CD14-positive monocyte (primary cell): ENCODE measurements around the gene EPHA10. TPM values are rescaled to one million over a fixed set of nuclear protein-coding genes. Genes with fewer than 3 reads are reported as not detected.

Source experiments
- DNase-seq, 3 donors: peaks; one replicate each; pipeline ENCODE4 v3.0.0-alpha.2; 2011 to 2022
- H2AFZ ChIP-seq: 2 replicates; pipeline ENCODE4 v1.6.0; 2012; ENCODE audit warnings: mild to moderate bottlenecking, low read depth, low read length, inconsistent platforms; ENCODE audit not compliant: insufficient read depth, poor library complexity, severe bottlenecking
- H3K27ac ChIP-seq, 2 donors: 1 replicate in 1 of 2; 2 replicates in 1 of 2; pipeline ENCODE4 v1.5.1; 2012 to 2013; ENCODE audit warnings: low read length in 2 of 2, control low read depth in 1 of 2, inconsistent platforms in 1 of 2, low read depth in 1 of 2, mild to moderate bottlenecking in 1 of 2
- H3K27me3 ChIP-seq, 2 donors: one replicate each; pipeline versions ENCODE4 v1.6.0 to v1.6.1; 2011 to 2013; ENCODE audit warnings: low read length in 2 of 2; ENCODE audit not compliant: control insufficient read depth in 2 of 2, insufficient read depth in 2 of 2
- H3K36me3 ChIP-seq, 2 donors: replicated peaks in 1 of 2; 1 replicate in 1 of 2; 2 replicates in 1 of 2; pipeline versions ENCODE4 v1.5.1 to v1.6.1; 2012 to 2013; ENCODE audit warnings: low read length in 2 of 2, control low read depth in 1 of 2, inconsistent platforms in 1 of 2, mild to moderate bottlenecking in 1 of 2; ENCODE audit not compliant: insufficient read depth in 2 of 2, control insufficient read depth in 1 of 2
- H3K4me1 ChIP-seq, 2 donors: 1 replicate in 1 of 2; 2 replicates in 1 of 2; pipeline versions ENCODE4 v1.5.1 to v1.6.1; 2012 to 2013; ENCODE audit warnings: low read length in 2 of 2, control low read depth in 1 of 2, inconsistent platforms in 1 of 2, mild to moderate bottlenecking in 1 of 2, moderate library complexity in 1 of 2; ENCODE audit not compliant: insufficient read depth in 2 of 2, control insufficient read depth in 1 of 2
- H3K4me2 ChIP-seq: replicated peaks from 2 replicates; pipeline ENCODE3; 2012; ENCODE audit warnings: low read length, moderate library complexity, mild to moderate bottlenecking; ENCODE audit not compliant: poor library complexity, severe bottlenecking; ENCODE audit errors: extremely low read depth
- H3K4me3 ChIP-seq, 3 experiments: fragments of 200-600 bp in 1 of 3; sonication (generic) in 1 of 3; replicated peaks in 1 of 3; 1 replicate in 2 of 3; 2 replicates in 1 of 3; pipeline ENCODE4 v1.5.1; 2011 to 2013; ENCODE audit warnings: low read length in 3 of 3, mild to moderate bottlenecking in 3 of 3, control low read depth in 2 of 3, low read depth in 2 of 3, inconsistent platforms in 1 of 3, moderate library complexity in 1 of 3
- H3K79me2 ChIP-seq: 2 replicates; pipeline ENCODE4 v1.6.0; 2012; ENCODE audit warnings: mild to moderate bottlenecking, control low read depth, inconsistent platforms, low read length, moderate library complexity; ENCODE audit not compliant: insufficient read depth
- H3K9ac ChIP-seq: 2 replicates; pipeline ENCODE4 v1.6.0; 2017; ENCODE audit warnings: low read length, mild to moderate bottlenecking; ENCODE audit not compliant: insufficient read depth, poor library complexity, severe bottlenecking
- H3K9me3 ChIP-seq, 2 donors: replicated peaks in 1 of 2; 1 replicate in 1 of 2; 2 replicates in 1 of 2; pipeline versions ENCODE4 v1.5.1 to v1.6.1; 2012 to 2013; ENCODE audit warnings: low read length in 2 of 2, control low read depth in 1 of 2; ENCODE audit not compliant: control insufficient read depth in 1 of 2, insufficient read depth in 1 of 2
- H4K20me1 ChIP-seq: 2 replicates; pipeline ENCODE4 v1.6.0; 2012; ENCODE audit warnings: mild to moderate bottlenecking, low read length, control low read depth, moderate library complexity; ENCODE audit not compliant: insufficient read depth
- H3K27ac Mint-ChIP-seq, 7 donors: one replicate each; pipeline ENCODE4 v1.8.0; 2020; ENCODE audit warnings: mild to moderate bottlenecking in 7 of 7, mixed read lengths in 7 of 7, moderate library complexity in 6 of 7, inconsistent platforms in 2 of 7
- H3K27me3 Mint-ChIP-seq, 3 donors: one replicate each; pipeline ENCODE4 v1.8.0; 2021 to 2022; ENCODE audit warnings: low read depth in 3 of 3, mild to moderate bottlenecking in 3 of 3, mixed read lengths in 3 of 3, moderate library complexity in 3 of 3, inconsistent platforms in 1 of 3
- H3K36me3 Mint-ChIP-seq, 2 donors: one replicate each; pipeline ENCODE4 v1.8.0; 2020; ENCODE audit warnings: mixed read lengths in 2 of 2, inconsistent platforms in 1 of 2, mild to moderate bottlenecking in 1 of 2
- H3K4me1 Mint-ChIP-seq: one replicate; pipeline ENCODE4 v1.8.0; 2020; ENCODE audit warnings: mild to moderate bottlenecking, mixed read lengths
- H3K4me3 Mint-ChIP-seq, 2 donors: one replicate each; pipeline ENCODE4 v1.8.0; 2020; ENCODE audit warnings: mild to moderate bottlenecking in 2 of 2, mixed read lengths in 2 of 2, moderate library complexity in 1 of 2
- H3K9me3 Mint-ChIP-seq, 7 donors: one replicate each; pipeline ENCODE4 v1.8.0; 2020 to 2022; ENCODE audit warnings: mixed read lengths in 7 of 7, mild to moderate bottlenecking in 6 of 7, moderate library complexity in 6 of 7, inconsistent platforms in 2 of 7
- CTCF ChIP-seq: fragments of 200-600 bp; IDR thresholded peaks from one replicate; pipeline ENCODE4 v1.8.0; 2022; ENCODE audit warnings: antibody characterized with exemption, mild to moderate bottlenecking
- WGBS: methylation state at CpG from one replicate; pipeline ENCODE4 v1.1.5; 2013; ENCODE audit warnings: missing lambda C conversion rate; ENCODE audit not compliant: insufficient coverage; 5-methylcytosine and 5-hydroxymethylcytosine counted together
- intact Hi-C, 2 donors: fragments of 100-400 bp; cut with micrococcal nuclease; formaldehyde crosslinking; loops; one replicate each; pipeline versions ENCODE4 v1.15.0 to v1.15.1; 2023
- polyA plus RNA-seq, 3 donors: library from polyadenylated mRNA; depleted of rRNA in 1 of 3; unstranded in 2 of 3; stranded (reverse) in 1 of 3; fragments of 300-500 nt in 2 of 3; fragments of >200 nt in 1 of 3; fragmentation: Illumina TruSeq in 2 of 3; gene quantifications; 1 replicate in 2 of 3; 2 replicates in 1 of 3; pipeline ENCODE4 v1.2.3, GENCODE V29; 2012 to 2021

The EPHA10 gene
- polyA plus RNA-seq, 3 donors: not detected

- Histone ChIP-seq H3K9ac (no peak overlapping the region), H3K27ac (no peak overlapping the region), H4K20me1 (no peaks in the 10 kb centered on the region), H3K4me1 (no peaks in the 10 kb centered on the region), H3K4me2 (no peak overlapping the region), H3K27me3 (no peaks in the 10 kb centered on the region), H3K79me2 (no peaks in the 10 kb centered on the region), H3K4me3 (no peak overlapping the region), H2AFZ (no peak overlapping the region), H3K9me3 (no peaks in the 10 kb centered on the region), H3K36me3 (no peaks in the 10 kb centered on the region)
- no peak for DNase-seq
- 92% methylated on average over 8 of the region's 15 CpGs for WGBS
- peaks cover 3 to 12% (median 8%) of the 10 kb centered on the region in 3 donors for H3K27me3 Mint-ChIP-seq
- no peak overlapping the region for H3K27ac Mint-ChIP-seq
- H3K4me1 Mint-ChIP-seq: no peaks in the 10 kb centered on the region
- intact Hi-C loops: no loop called here
- no peaks in the 10 kb centered on the region for H3K9me3 Mint-ChIP-seq
- H3K36me3 Mint-ChIP-seq: no peaks in the 10 kb centered on the region
- H3K4me3 Mint-ChIP-seq: no peak overlapping the region
- no peak for TF ChIP-seq CTCF
These were observed 45.9 kb downstream of the EPHA10 start for GRCh38 chr1:37718901-37719571.

GRCh38 chr1:37718181-37718900 is 46.6 kb downstream of the EPHA10 start:
- Histone ChIP-seq H3K4me2 (no peak overlapping the region), H3K4me3 (no peak overlapping the region), H3K36me3 (no peaks in the 10 kb centered on the region), H3K79me2 (no peaks in the 10 kb centered on the region), H3K27me3 (no peaks in the 10 kb centered on the region), H3K9me3 (no peaks in the 10 kb centered on the region), H3K4me1 (no peaks in the 10 kb centered on the region), H2AFZ (no peak overlapping the region), H4K20me1 (no peaks in the 10 kb centered on the region), H3K9ac (no peak overlapping the region), H3K27ac (no peak overlapping the region)
- intact Hi-C loops: no loop called here
- no peaks in the 10 kb centered on the region for H3K9me3 Mint-ChIP-seq
- 95% methylated on average over 18 of the region's 26 CpGs for WGBS
- no peak for TF ChIP-seq CTCF
- no peak for DNase-seq
- H3K27ac Mint-ChIP-seq: no peak overlapping the region
- peaks cover 3 to 10% (median 7%) of the 10 kb centered on the region in 3 donors for H3K27me3 Mint-ChIP-seq
- H3K36me3 Mint-ChIP-seq: no peaks in the 10 kb centered on the region
- H3K4me3 Mint-ChIP-seq: no peak overlapping the region
- no peaks in the 10 kb centered on the region for H3K4me1 Mint-ChIP-seq
